ENCODE results near the gene JAM2. TPM values are rescaled to one million over a fixed set of nuclear protein-coding genes. Genes with fewer than 3 reads are reported as not detected.

Gene JAM2
- total and polyA plus RNA-seq, 12 donors, result 15.3 to 54.4 (median 34.5) TPM

- ATAC-seq (peak; percentile 66 to 88 (median 72)), DNase-seq (peak; percentile 89 to 93)
- H3K36me3 ChIP-seq, result peaks cover 0 to 17% (median 0%) of the 10 kb centered on the region in 9 donors
- peak overlapping the region; percentile 97 to 100 (median 99) for H3K27ac ChIP-seq
- 0 to 1% methylated on average over 40 to 45 of the region's 48 CpGs for WGBS, 2 donors
- no peaks in the 10 kb centered on the region for H3K27me3 ChIP-seq
- H3K4me1 ChIP-seq, result peaks cover 6 to 61% (median 46%) of the 10 kb centered on the region in 9 donors
- H3K9me3 ChIP-seq, result no peaks in the 10 kb centered on the region
- peak overlapping the region; percentile 74 to 98 (median 92) for H3K4me3 ChIP-seq
- intact Hi-C loops (cut with DNase I), result loop anchor here in 1 of 10 donors (10.0 kb wide), 1 partner anchor 131 kb away; the partner anchor contains the start of gene MRPL39
- TF ChIP-seq CTCF (IDR thresholded peaks at IDR 0.05), result no peak
Measured at GRCh38 chr21:25735646-25736597, 96.9 kb downstream of the JAM2 start.

- Histone ChIP-seq H3K4me3 (peak overlapping the region in 6 of 10 donors; percentile 74 to 97 (median 93)), H3K27ac (peak overlapping the region in 9 of 10 donors; percentile 97 to 100 (median 99))
- intact Hi-C loops (cut with DNase I), result loop anchor here in 1 of 10 donors (10.0 kb wide), 1 partner anchor 133 kb away; the partner anchor contains the start of gene MRPL39
Measured at GRCh38 chr21:25737421-25737820, 98.4 kb downstream of the JAM2 start.

GRCh38 chr21:25742900-25743299 is 103.8 kb downstream of the JAM2 start:
- DNase-seq (no peak), ATAC-seq (no peak)
- WGBS, 2 donors, result 98 to 99% methylated on average over 3 of the region's 3 CpGs
- TF ChIP-seq CTCF (IDR thresholded peaks at IDR 0.05), result no peak
- Histone ChIP-seq H3K36me3 (peaks cover 0 to 60% (median 10%) of the 10 kb centered on the region in 9 donors), H3K4me1 (peaks cover 0 to 20% (median 4%) of the 10 kb centered on the region in 9 donors), H3K9me3 (no peaks in the 10 kb centered on the region), H3K4me3 (no peak overlapping the region), H3K27me3 (no peaks in the 10 kb centered on the region), H3K27ac (no peak overlapping the region)
- intact Hi-C loops (cut with DNase I), result no loop called here

More at GRCh38 chr21:25737421-25737820, 98.4 kb downstream of the JAM2 start:
- TF ChIP-seq CTCF (IDR thresholded peaks at IDR 0.05), result no peak
- no peaks in the 10 kb centered on the region for H3K27me3 ChIP-seq
- peaks cover 0 to 13% (median 0%) of the 10 kb centered on the region in 9 donors for H3K36me3 ChIP-seq
- DNase-seq, result no peak
- ATAC-seq, result no peak
- peaks cover 0 to 51% (median 38%) of the 10 kb centered on the region in 9 donors for H3K4me1 ChIP-seq
- WGBS, 2 donors, result 47 to 63% methylated on average over 1 of the region's 1 CpG
- H3K9me3 ChIP-seq, result no peaks in the 10 kb centered on the region

GRCh38 chr21:25744854-25745253 is 105.8 kb downstream of the JAM2 start:
- WGBS, 2 donors, result 96 to 99% methylated on average over 2 of the region's 2 CpGs
- Histone ChIP-seq H3K27ac (no peak overlapping the region), H3K4me1 (peaks cover 0 to 9% (median 0%) of the 10 kb centered on the region in 9 donors), H3K4me3 (no peak overlapping the region), H3K9me3 (no peaks in the 10 kb centered on the region), H3K36me3 (peaks cover 0 to 80% (median 23%) of the 10 kb centered on the region in 9 donors), H3K27me3 (no peaks in the 10 kb centered on the region)
- TF ChIP-seq CTCF (IDR thresholded peaks at IDR 0.05), result no peak
- DNase-seq (no peak), ATAC-seq (no peak)
- intact Hi-C loops (cut with DNase I), result no loop called here
